ENCODE measurements around the gene MRAS.

MRAS gene

DNA sequence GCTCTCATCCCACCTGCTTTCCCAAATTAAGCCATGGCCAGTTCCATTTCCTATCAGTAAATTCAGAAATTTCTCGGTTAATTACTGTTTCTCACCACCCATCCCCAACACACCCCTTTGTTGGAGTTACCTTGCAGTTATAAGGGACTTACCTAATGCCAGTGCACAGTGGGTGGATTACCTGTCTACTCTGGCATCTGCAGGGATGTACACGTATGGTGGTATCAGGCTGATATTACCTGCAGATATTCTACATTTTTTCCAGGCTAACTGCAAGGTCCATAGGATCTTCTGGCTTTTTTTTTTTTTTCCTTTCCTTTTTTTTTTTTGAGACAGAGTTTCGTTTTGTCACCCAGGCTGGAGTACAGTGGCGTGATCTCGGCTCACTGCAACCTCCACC, 7.9 kb upstream of the MRAS start:
- DNase-seq (ENCODE audit: low spot score) = no peak

- DNase-seq (ENCODE audit: low spot score) = no peak
These were observed 3.6 kb upstream of the MRAS start for GRCh38 chr3:138344754-138345153.

DNA sequence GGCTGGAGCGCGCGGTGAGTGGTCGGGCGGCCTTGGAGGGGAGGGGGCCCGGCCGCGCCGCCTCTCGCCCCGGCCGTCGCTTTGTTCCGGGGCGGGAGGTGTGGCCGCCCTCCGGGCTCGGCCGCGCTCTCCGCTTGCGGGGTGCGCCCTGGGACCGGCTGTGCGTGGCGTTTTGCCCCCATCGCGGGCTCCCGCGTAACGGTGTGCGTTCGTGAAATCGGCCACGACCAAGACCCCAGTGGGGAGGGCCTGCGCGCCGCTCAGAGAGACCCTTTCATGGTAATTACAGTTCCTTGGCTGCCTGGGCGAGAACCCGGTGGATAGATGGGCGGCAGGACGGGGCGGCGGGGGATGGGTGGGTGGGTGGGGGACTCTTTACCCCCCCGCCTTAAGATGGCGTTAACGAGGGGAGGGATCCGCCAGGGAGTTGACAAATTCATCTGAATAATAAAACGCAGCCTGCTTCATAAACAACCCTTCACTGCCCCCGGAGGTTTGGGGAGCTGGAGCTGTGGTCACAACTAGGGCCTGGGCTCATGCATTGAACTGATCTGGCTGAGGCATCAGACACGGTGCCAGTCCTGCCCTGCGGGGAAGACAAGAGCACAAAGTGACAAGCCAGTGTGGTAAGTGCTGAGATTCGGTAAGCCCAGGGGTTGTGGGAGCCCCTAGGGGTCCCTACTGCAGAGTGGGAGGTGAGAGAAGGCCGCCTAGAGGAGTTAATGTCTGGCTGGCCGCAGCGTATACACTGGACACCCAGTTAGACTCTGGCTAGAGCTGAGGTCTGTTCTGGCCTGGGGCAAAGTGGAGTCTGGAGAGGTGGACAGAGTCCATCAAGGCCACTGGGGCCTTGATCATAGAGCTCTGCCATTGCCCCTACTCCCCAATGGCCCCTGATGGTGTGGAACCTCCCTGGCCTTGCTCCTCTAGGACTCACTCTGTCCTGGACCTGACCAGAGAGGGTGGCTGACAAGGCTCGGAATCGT, 668 bp downstream of the MRAS start:
- peak; percentile 50 for DNase-seq (ENCODE audit: low spot score)

- peak; percentile 31 for DNase-seq (ENCODE audit: low spot score)
These were observed 1.7 kb downstream of the MRAS start for GRCh38 chr3:138349926-138350665.

DNA sequence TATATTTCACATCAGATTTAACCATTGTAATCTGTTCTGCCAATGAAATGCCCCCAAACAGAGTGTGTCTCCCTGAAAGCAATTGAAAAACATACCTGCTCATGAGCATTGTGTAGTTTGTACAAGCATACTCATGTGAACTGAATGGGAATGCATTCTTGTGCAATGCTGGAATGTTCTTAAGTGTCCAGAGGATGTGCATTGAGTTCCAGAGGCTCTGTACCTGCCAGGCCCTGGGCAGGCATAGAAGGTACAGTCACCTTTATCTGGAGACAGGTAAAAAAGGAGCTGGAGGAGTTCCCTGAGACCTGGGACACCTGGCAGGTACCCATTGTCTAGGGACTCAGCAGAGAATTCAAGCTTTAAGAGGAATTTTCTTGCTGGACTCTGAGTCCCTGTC, 2.8 kb downstream of the MRAS start:
- no peak for DNase-seq (ENCODE audit: low spot score)

GRCh38 chr3:138351916-138352550, 3.7 kb downstream of the MRAS start:
- no peak for DNase-seq (ENCODE audit: low spot score)

DNA sequence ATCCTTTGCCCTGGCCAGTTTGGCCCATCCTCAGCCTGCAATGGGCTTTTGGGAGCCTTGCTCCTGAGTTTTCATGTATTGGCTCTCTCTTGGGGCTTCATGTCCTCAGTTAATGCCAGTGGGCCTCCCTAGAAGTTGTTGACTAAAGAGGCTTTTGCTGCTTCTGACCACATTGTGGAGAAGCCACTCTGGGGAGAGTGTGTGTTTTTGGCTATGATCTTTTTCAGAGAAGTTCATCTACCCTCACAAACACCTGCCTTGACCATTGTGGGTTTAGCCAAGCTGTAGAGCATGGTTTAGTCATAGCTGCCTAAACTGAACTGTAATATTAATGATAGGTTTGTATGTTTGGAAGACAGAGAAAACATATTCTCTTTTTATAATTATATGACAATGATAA, 6.0 kb downstream of the MRAS start:
- DNase-seq (ENCODE audit: low spot score) = no peak

DNA sequence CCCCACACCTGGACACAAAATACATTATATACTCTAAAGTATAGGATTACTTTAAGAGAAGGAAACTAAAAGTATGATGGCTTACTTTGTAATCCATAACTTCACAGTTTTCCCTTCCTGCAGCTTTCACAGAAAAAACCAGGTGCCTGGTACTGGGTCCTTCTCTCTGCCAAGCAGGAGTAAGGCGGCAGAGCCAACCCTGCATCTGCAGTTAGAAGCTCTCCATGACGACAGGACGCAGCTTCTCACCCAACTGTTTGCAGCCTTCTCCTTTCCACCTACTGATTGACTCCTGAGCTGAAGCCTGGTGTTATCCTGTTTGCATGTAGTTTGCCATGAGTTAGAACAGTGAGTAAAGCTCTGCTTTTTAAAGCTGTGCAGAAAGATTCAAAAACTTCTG, 6.7 kb downstream of the MRAS start:
- no peak for DNase-seq (ENCODE audit: low spot score)

- no peak for DNase-seq (ENCODE audit: low spot score)
These were observed 8.5 kb downstream of the MRAS start for GRCh38 chr3:138356730-138357405.

DNA sequence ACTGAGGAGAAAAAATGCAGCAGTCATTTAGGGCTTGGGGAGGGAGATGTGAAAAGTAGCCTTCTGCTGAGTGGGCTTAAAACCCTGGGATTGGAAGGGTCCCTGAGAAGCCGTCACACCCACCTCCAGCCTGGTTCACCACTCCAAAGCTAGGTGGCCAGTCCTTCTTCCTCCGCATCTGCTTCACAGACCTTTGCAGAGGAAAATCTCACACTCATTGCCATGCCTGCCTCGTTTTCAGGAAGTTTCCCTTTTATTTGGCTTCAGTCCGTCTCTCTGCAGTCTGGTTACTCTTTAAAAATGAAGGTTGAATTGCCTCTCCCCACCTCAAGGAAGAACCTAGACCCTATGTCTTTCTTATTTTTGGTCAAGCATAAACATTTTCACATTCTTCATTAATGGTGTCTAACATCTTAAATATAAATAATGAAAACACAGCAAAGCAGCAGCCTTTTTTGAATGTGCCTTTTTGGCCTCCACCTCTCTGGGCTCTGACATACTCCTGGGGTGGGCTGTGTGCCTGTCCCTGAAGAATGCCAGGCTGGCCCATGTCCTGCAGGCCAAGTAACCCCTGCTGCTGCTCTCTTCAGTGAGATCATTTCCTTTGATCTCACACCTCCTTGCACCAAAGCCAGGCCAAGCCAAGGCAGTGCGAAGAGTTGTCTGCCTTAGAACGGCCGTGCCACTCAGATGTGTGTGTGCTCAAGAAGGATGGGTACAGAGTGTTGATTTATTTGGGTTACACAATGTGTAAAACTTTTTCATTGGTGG, 11.0 kb downstream of the MRAS start:
- no peak for DNase-seq (ENCODE audit: low spot score)

DNA sequence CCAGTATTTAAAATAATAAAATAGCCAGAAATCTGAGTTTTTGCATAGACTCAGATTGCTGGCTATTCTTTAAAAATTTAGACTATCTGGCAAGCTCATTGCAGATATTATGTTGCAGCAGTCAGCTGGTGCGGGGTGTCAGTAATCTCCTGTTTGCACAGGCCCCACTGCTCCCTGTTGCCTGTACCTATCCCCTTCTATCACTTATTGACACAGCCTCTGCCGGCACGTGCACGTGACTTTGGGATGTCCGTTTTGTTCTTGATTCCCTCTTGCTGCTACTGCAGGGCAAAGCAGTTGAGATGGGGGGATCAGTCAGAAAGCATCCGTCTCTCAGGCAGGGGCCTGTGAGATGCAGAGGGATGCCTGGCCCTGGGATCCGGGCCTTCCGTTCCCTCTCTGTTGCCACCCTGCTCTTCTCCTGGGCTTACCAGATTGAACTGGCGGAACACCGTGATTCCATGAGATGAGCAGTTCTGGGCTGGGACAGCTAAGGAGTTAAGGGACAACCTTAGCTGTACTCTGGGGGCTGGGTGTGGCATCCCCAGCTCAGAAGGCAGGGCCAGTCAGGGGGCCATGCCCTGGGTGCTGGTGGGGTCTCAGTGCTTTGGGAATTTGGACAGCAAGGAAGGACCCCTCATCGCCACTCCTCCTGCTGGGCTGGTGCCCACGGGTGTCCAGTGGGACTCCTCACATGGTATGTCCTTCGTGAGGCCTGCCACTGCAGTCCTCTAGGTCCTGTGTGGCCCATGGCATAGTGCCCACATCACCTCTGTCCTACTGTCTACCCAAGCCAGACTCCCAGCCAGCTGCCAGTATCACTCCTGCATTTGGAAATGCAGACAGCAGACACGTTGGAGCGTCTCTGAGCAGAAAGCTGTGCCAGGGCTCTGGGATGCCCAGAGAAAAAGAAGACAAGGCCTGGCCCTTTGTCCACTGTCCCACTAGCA, 11.8 kb downstream of the MRAS start:
- DNase-seq (ENCODE audit: low spot score) = no peak

DNA sequence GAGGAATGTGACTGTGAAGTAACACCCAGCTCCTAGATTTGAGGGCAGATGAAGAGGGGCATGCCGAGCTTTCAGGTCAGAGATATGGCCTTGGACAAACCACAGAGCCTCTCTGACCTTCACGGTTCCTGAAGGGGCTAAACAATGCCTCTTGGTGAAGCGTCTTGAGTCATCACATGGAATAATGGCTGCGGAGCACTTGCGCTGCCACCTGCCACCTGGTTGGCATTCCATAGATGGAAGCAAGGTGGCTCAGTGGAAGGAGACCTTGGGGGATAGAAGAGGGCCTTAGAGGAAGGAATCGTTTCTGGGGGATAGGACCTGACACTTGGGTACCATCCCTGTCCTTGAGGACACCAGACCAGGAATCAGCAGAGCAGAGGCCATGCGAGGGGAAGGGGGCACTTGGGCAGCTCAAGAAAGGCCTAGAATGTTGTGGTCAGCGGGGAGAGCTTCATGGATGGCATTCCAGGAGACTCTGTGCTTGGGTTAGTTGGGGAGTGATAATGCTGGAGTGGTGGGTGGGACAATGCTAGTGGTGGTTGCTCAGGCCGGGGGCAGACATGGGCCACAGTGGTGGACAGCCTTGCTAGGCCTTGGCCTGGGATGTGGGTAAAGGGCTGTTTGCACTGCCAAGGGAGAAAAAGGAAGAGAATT, 12.6 kb downstream of the MRAS start:
- DNase-seq (ENCODE audit: low spot score) = no peak

- no peak for DNase-seq (ENCODE audit: low spot score)
These were observed 13.2 kb downstream of the MRAS start for GRCh38 chr3:138361561-138361971.

- DNase-seq (ENCODE audit: low spot score) = no peak
These were observed 14.2 kb downstream of the MRAS start for GRCh38 chr3:138362538-138362937.

DNA sequence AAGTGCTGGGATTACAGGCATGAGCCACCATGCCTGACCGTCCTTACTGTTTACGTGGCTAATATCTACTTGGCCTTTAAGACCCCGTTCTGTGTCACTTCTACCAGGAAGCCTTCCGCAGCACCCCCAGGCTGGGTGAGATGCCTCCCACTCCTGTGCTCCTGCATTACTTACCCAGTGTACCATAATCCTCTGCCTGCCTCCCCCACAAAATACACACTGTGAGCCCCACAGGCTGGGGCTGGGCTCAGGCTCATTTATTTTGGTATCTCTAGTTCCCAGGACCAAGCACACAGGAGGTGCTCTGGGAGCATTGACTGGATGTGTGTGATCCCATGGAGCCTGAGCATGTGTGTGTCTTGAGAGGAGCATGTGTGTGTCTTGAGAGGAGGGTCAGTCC, 14.9 kb downstream of the MRAS start:
- no peak for DNase-seq (ENCODE audit: low spot score)

GRCh38 chr3:138364356-138365252, 16.2 kb downstream of the MRAS start:
- DNase-seq (ENCODE audit: low spot score) = no peak

- DNase-seq (ENCODE audit: low spot score) = no peak
These were observed 16.8 kb downstream of the MRAS start for GRCh38 chr3:138365253-138365555.

DNA sequence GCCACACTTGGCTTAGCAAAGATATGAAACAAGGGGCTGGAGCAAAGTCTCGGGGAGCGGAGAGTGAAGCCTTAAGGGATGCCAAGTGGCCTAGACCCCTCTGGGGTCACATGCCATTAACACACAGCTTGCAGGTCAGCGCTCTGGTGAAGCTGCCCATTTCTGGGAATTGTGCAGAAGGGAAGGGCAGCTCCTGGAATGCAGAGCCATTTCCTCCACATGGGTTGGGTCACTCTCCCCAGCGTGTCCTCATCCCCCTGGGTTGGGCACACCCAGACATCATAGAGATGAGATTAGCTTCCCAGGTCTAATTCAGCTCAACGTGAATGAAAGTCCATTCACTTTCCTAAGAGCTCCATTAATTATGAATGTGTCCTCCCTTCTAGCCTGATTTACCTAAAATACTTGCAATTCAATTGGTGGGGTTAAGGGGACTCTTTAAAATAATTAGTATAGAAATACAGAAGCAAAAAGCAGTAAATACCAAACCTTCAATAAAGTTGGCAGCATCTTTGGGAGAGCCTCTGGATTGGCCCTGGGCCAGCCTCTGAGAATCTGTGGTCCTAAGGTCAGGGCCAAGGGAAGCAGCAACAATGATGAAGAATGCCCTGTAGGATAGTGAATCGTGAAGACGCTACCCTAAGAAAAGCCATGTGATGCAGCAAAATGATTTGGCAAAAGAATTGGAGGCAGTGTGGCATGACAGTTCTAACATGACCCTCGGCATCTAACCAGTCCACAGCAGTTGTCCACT, 17.8 kb downstream of the MRAS start:
- no peak for DNase-seq (ENCODE audit: low spot score)

Measured in AG08396 (cell line).